ENCODE measurements around the gene ZBTB2.

Gene ZBTB2

DNA sequence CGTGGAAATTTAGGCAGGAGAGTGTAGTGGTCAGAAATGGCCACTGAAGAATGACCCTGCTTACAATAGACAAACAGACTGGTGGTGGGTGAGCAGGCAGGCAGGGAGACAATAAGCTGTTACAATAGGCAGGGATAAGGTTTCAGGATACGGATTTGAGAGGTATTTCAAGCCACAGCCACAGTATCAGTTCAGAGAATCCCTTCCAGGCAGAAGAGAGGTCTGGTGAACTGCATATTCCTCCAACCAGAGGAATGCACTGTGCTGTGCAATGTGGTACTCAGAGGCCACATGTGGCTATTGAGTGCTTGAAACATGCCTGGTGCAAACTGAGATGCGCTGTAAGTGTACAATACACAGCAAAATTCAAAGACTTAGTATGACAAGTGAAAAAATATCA is 40.0 kb upstream of the ZBTB2 start:
- no peak overlapping the region for H3K9ac ChIP-seq
- H3K4me2 ChIP-seq = no peak overlapping the region
- no peaks in the 10 kb centered on the region for H3K79me2 ChIP-seq (ENCODE audit: insufficient read depth, low read depth)
- H2AFZ ChIP-seq (ENCODE audit: low read depth) = no peak overlapping the region
- TF ChIP-seq, protein P1, sequence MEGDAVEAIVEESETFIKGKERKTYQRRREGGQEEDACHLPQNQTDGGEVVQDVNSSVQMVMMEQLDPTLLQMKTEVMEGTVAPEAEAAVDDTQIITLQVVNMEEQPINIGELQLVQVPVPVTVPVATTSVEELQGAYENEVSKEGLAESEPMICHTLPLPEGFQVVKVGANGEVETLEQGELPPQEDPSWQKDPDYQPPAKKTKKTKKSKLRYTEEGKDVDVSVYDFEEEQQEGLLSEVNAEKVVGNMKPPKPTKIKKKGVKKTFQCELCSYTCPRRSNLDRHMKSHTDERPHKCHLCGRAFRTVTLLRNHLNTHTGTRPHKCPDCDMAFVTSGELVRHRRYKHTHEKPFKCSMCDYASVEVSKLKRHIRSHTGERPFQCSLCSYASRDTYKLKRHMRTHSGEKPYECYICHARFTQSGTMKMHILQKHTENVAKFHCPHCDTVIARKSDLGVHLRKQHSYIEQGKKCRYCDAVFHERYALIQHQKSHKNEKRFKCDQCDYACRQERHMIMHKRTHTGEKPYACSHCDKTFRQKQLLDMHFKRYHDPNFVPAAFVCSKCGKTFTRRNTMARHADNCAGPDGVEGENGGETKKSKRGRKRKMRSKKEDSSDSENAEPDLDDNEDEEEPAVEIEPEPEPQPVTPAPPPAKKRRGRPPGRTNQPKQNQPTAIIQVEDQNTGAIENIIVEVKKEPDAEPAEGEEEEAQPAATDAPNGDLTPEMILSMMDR (conservative IDR thresholded peaks at IDR 0.05; ENCODE audit: low read depth, low read length) = no peak
- no peaks in the 10 kb centered on the region for H3K4me1 ChIP-seq (ENCODE audit: low read depth, poor library complexity, severe bottlenecking)
- H3K27ac ChIP-seq = no peak overlapping the region
- H4K20me1 ChIP-seq (ENCODE audit: insufficient read depth) = no peaks in the 10 kb centered on the region
- no peaks in the 10 kb centered on the region for H3K27me3 ChIP-seq (ENCODE audit: insufficient read depth, low read depth)
- H3K36me3 ChIP-seq (ENCODE audit: insufficient read depth) = no peaks in the 10 kb centered on the region; the same call in 1 of the 2 replicates
- no peak overlapping the region for H3K4me3 ChIP-seq (IDR thresholded peaks at IDR 0.05; ENCODE audit: insufficient read depth, low read depth, low read length)

DNA sequence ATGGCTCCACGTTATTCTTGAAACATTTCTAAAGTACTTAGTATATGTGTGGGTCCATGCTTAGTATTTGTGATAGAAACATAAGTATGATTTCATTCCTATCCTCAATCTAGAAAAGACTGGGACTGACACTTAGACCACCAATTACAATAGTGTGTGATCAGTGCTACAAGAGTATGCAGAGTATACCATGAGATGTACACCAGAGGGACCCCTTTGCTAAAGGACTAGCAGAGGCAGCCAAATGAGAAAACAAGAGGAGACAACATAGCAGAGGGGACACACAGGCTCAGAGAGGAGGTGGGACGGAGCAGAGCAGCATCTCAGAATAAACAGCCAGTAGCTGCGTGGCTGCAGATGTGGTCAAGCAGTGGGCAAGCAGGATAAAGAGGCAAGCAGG is 39.5 kb upstream of the ZBTB2 start:
- Histone ChIP-seq H3K27me3 (ENCODE audit: insufficient read depth, low read depth) (no peaks in the 10 kb centered on the region), H3K36me3 (ENCODE audit: insufficient read depth) (no peaks in the 10 kb centered on the region; the same call in 1 of the 2 replicates), H4K20me1 (ENCODE audit: insufficient read depth) (no peaks in the 10 kb centered on the region), H3K4me2 (no peak overlapping the region), H3K9ac (no peak overlapping the region), H3K27ac (no peak overlapping the region), H3K4me1 (ENCODE audit: low read depth, poor library complexity, severe bottlenecking) (no peaks in the 10 kb centered on the region), H3K79me2 (ENCODE audit: insufficient read depth, low read depth) (no peaks in the 10 kb centered on the region), H3K4me3 (IDR thresholded peaks at IDR 0.05; ENCODE audit: insufficient read depth, low read depth, low read length) (no peak overlapping the region), H2AFZ (ENCODE audit: low read depth) (no peak overlapping the region)
- TF ChIP-seq, protein P1 (conservative IDR thresholded peaks at IDR 0.05; ENCODE audit: low read depth, low read length) = peak; percentile 22; the same call in 1 of the 2 replicates

DNA sequence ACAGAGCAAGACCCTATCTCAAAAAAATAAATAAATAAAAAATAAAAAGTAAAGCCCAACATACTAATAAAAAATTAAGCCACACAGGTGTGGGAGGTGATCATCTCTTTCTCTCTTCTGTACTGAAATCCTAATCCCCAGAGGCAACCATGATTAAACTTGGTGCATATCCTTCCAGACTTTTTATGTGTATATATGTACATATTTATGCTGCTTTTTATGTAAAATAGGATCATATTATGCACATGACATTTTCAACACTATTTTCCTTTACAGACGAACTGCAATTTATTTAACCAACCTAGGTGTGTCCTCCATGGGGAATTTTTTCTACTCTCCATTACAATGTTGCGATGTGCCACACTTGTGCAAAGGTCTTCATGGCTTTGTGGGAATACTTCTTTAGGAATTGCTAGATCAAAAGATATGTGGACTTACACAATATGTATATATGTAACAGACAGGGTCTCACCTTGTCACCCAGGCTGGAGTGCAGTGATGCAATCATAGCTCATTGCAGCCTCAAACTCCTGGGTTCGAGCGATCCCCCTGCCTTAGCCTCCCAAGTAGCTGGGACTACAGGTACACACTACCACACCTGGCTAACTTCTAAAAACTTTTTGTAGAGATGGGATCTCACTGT is 36.9 kb upstream of the ZBTB2 start:
- Histone ChIP-seq H3K79me2 (ENCODE audit: insufficient read depth, low read depth) (no peaks in the 10 kb centered on the region), H4K20me1 (ENCODE audit: insufficient read depth) (no peaks in the 10 kb centered on the region), H2AFZ (ENCODE audit: low read depth) (no peak overlapping the region), H3K27me3 (ENCODE audit: insufficient read depth, low read depth) (no peaks in the 10 kb centered on the region), H3K9ac (no peak overlapping the region), H3K27ac (no peak overlapping the region), H3K4me3 (IDR thresholded peaks at IDR 0.05; ENCODE audit: insufficient read depth, low read depth, low read length) (no peak overlapping the region), H3K4me1 (ENCODE audit: low read depth, poor library complexity, severe bottlenecking) (no peaks in the 10 kb centered on the region), H3K36me3 (ENCODE audit: insufficient read depth) (no peaks in the 10 kb centered on the region; the same call in 1 of the 2 replicates), H3K4me2 (no peak overlapping the region)
- TF ChIP-seq, protein P1 (conservative IDR thresholded peaks at IDR 0.05; ENCODE audit: low read depth, low read length) = no peak

DNA sequence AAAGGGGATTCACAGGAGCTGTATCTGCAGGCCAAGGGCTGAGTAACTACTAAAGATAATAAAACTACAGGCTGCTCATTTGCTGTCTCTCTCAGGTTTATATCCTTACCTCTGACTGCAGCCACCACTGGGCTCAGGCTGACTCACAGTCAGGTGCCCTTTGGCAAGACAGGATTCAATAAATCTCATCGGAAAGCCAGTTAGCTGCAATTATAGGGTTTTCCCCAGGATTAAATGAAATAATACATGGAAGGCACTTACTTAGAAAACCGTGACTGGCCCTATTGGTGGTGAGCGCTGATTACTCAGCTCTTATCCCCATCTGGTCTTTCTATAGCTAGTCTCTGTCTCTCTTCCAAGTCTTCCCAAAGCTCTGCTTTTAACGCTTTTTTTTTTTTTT is 34.2 kb upstream of the ZBTB2 start:
- H3K9ac ChIP-seq = no peak overlapping the region

More for the DNA sequence above, 34.2 kb upstream of the ZBTB2 start:
- no peaks in the 10 kb centered on the region for H4K20me1 ChIP-seq (ENCODE audit: insufficient read depth)
- H3K27ac ChIP-seq = no peak overlapping the region
- H3K36me3 ChIP-seq (ENCODE audit: insufficient read depth) = no peaks in the 10 kb centered on the region
- no peaks in the 10 kb centered on the region for H3K4me1 ChIP-seq (ENCODE audit: low read depth, poor library complexity, severe bottlenecking)
- H3K79me2 ChIP-seq (ENCODE audit: insufficient read depth, low read depth) = no peaks in the 10 kb centered on the region
- no peak overlapping the region for H3K4me2 ChIP-seq
- no peak overlapping the region for H2AFZ ChIP-seq (ENCODE audit: low read depth)
- H3K4me3 ChIP-seq (IDR thresholded peaks at IDR 0.05; ENCODE audit: insufficient read depth, low read depth, low read length) = no peak overlapping the region
- TF ChIP-seq, protein P1 (conservative IDR thresholded peaks at IDR 0.05; ENCODE audit: low read depth, low read length) = no peak
- no peaks in the 10 kb centered on the region for H3K27me3 ChIP-seq (ENCODE audit: insufficient read depth, low read depth)

Measured in KMS-11 (cell line).